H1 (cell line): ENCODE results near the gene SNAP25. TPM values are rescaled to one million over a fixed set of nuclear protein-coding genes. Genes with fewer than 3 reads are reported as not detected.

Experiments used
- CTCF ChIA-PET: fragments of 300-600 bp; sonication (Branson Sonifier 250); formaldehyde crosslinking; loops from one replicate; lab custom pipeline; 2021; ENCODE audit not compliant: partially characterized antibody; lab: Charles Lee
- POLR2A ChIA-PET: fragments of 300-600 bp; sonication (Branson Sonifier 250); formaldehyde crosslinking; loops from one replicate; lab custom pipeline; 2021; ENCODE audit warnings: inconsistent platforms; ENCODE audit not compliant: partially characterized antibody; lab: Charles Lee
- DNase-seq, 2 experiments: peaks; one replicate each; pipeline versions ENCODE4 v3.0.0 to v3.0.0-alpha.2; 2010 to 2022; ENCODE audit warnings: low spot score in 2 of 2, low read depth in 1 of 2, mixed read lengths in 1 of 2
- FAIRE-seq: peaks from 2 replicates; lab custom pipeline; 2011; peaks lifted over from hg19 to GRCh38; lab: Jason Lieb, UNC
- H2AFZ ChIP-seq: 2 replicates; pipeline ENCODE4 v1.8.1; 2012; ENCODE audit warnings: low read length, inconsistent platforms
- H2AK5ac ChIP-seq: 2 replicates; pipeline ENCODE4 v1.6.1; 2013; ENCODE audit warnings: low read depth, low read length
- H2BK120ac ChIP-seq: replicated peaks from 2 replicates; pipeline ENCODE3; 2013; ENCODE audit warnings: low read depth, low read length, inconsistent platforms
- H2BK12ac ChIP-seq: 2 replicates; pipeline ENCODE4 v1.6.1; 2013; ENCODE audit warnings: low read depth, low read length
- H2BK15ac ChIP-seq: 2 replicates; pipeline ENCODE4 v1.6.1; 2013; ENCODE audit warnings: low read length
- H2BK20ac ChIP-seq: 2 replicates; pipeline ENCODE4 v1.6.1; 2013; ENCODE audit warnings: low read length
- H2BK5ac ChIP-seq: 2 replicates; pipeline ENCODE4 v1.6.1; 2013; ENCODE audit warnings: low read depth, low read length
- H3K14ac ChIP-seq: 2 replicates; pipeline ENCODE4 v1.6.1; 2013; ENCODE audit warnings: inconsistent platforms; ENCODE audit not compliant: insufficient read length
- H3K18ac ChIP-seq: 2 replicates; pipeline ENCODE4 v1.6.1; 2013; ENCODE audit warnings: low read length; ENCODE audit errors: extremely low read depth
- H3K23ac ChIP-seq: 2 replicates; pipeline ENCODE4 v1.6.1; 2013; ENCODE audit warnings: inconsistent platforms; ENCODE audit not compliant: insufficient read length
- H3K23me2 ChIP-seq: 2 replicates; pipeline ENCODE4 v1.6.1; 2013; ENCODE audit warnings: low read depth, low read length
- H3K27ac ChIP-seq: 2 replicates; pipeline ENCODE4 v1.6.1; 2011; ENCODE audit warnings: low read depth, low read length, inconsistent platforms
- H3K27me3 ChIP-seq, 4 experiments: replicated peaks in 1 of 4; 1 replicate in 1 of 4; 2 replicates in 3 of 4; pipeline versions ENCODE4 v1.6.1 to v1.8.1; 2011 to 2013; ENCODE audit warnings: low read length in 3 of 4, mild to moderate bottlenecking in 3 of 4, inconsistent platforms in 2 of 4, mixed read lengths in 2 of 4, moderate library complexity in 1 of 4; ENCODE audit not compliant: control insufficient read depth in 3 of 4, insufficient read depth in 3 of 4; ENCODE audit errors: extremely low read depth in 1 of 4
- H3K36me3 ChIP-seq, 4 experiments: 2 replicates each; pipeline versions ENCODE4 v1.6.1 to v1.8.1; 2011 to 2013; ENCODE audit warnings: mild to moderate bottlenecking in 4 of 4, low read length in 3 of 4, moderate library complexity in 2 of 4, control low read depth in 1 of 4, inconsistent platforms in 1 of 4; ENCODE audit not compliant: insufficient read depth in 4 of 4, control insufficient read depth in 2 of 4
- H3K4ac ChIP-seq: replicated peaks from 2 replicates; pipeline ENCODE3; 2013; ENCODE audit warnings: low read length, low read depth, mixed read lengths, inconsistent platforms; ENCODE audit not compliant: insufficient read length
- H3K4me1 ChIP-seq, 4 experiments: replicated peaks in 1 of 4; 1 replicate in 1 of 4; 2 replicates in 3 of 4; pipeline versions ENCODE4 v1.6.1 to v1.8.1; 2011 to 2013; ENCODE audit warnings: low read length in 3 of 4, inconsistent platforms in 2 of 4, mixed read lengths in 1 of 4; ENCODE audit not compliant: insufficient read depth in 4 of 4, control insufficient read depth in 3 of 4
- H3K4me2 ChIP-seq, 2 experiments: 2 replicates each; pipeline versions ENCODE4 v1.6.1 to v1.8.1; 2011 to 2013; ENCODE audit warnings: low read depth in 2 of 2, low read length in 2 of 2, control low read depth in 1 of 2, inconsistent platforms in 1 of 2, mild to moderate bottlenecking in 1 of 2; ENCODE audit not compliant: insufficient read depth in 1 of 2
- H3K4me3 ChIP-seq, 4 experiments: fragments of 200-600, 300-600 bp in 1 of 4; sonication (generic), shearing (Covaris generic), sonication (Bioruptor Twin) in 1 of 4; 2 replicates each; pipeline versions ENCODE4 v1.5.1 to v1.8.1; 2011 to 2016; ENCODE audit warnings: low read length in 4 of 4, low read depth in 3 of 4, control low read depth in 2 of 4, inconsistent platforms in 2 of 4, mild to moderate bottlenecking in 2 of 4, mixed read lengths in 1 of 4, moderate library complexity in 1 of 4; ENCODE audit not compliant: insufficient read depth in 2 of 4; ENCODE audit errors: extremely low read depth in 1 of 4
- H3K56ac ChIP-seq: replicated peaks from 2 replicates; pipeline ENCODE3; 2013; ENCODE audit warnings: low read depth, mild to moderate bottlenecking, mixed read lengths, low read length, inconsistent platforms; ENCODE audit not compliant: insufficient read length
- H3K79me1 ChIP-seq: 2 replicates; pipeline ENCODE4 v1.6.1; 2013; ENCODE audit warnings: low read depth, low read length, control low read depth
- H3K79me2 ChIP-seq, 2 experiments: 2 replicates each; pipeline versions ENCODE4 v1.6.1 to v1.8.1; 2012 to 2013; ENCODE audit warnings: low read length in 2 of 2, mild to moderate bottlenecking in 2 of 2, inconsistent platforms in 1 of 2; ENCODE audit not compliant: insufficient read depth in 2 of 2, control insufficient read depth in 1 of 2
- H3K9ac ChIP-seq, 4 experiments: replicated peaks in 1 of 4; 1 replicate in 1 of 4; 2 replicates in 3 of 4; pipeline versions ENCODE4 v1.6.1 to v1.8.1; 2011 to 2013; ENCODE audit warnings: low read depth in 3 of 4, low read length in 3 of 4, control low read depth in 2 of 4, mild to moderate bottlenecking in 2 of 4, moderate library complexity in 2 of 4, inconsistent platforms in 1 of 4; ENCODE audit errors: extremely low read depth in 1 of 4
- H3K9me3 ChIP-seq, 2 experiments: 2 replicates each; pipeline versions ENCODE4 v1.6.1 to v1.8.1; 2012 to 2013; ENCODE audit warnings: mild to moderate bottlenecking in 2 of 2, moderate library complexity in 2 of 2, control low read depth in 1 of 2, inconsistent platforms in 1 of 2, low read depth in 1 of 2, low read length in 1 of 2, mixed read lengths in 1 of 2; ENCODE audit not compliant: insufficient read depth in 2 of 2
- H4K20me1 ChIP-seq, 2 experiments: replicated peaks in 1 of 2; 2 replicates each; pipeline versions ENCODE3 to v1.8.1; 2011 to 2013; ENCODE audit warnings: inconsistent platforms in 2 of 2, low read length in 2 of 2, mild to moderate bottlenecking in 1 of 2; ENCODE audit not compliant: insufficient read depth in 2 of 2, control insufficient read depth in 1 of 2
- H4K5ac ChIP-seq: 2 replicates; pipeline ENCODE4 v1.6.1; 2013; ENCODE audit warnings: low read length, low read depth, mixed read lengths, inconsistent platforms; ENCODE audit not compliant: insufficient read length
- H4K8ac ChIP-seq: 2 replicates; pipeline ENCODE4 v1.8.0; 2013; ENCODE audit warnings: mild to moderate bottlenecking, moderate library complexity, low read length, inconsistent platforms; ENCODE audit not compliant: insufficient read depth; ENCODE audit errors: extremely low read depth
- H4K91ac ChIP-seq: replicated peaks from 2 replicates; pipeline ENCODE3; 2013; ENCODE audit warnings: low read length, mixed read lengths, inconsistent platforms; ENCODE audit not compliant: insufficient read length
- BRCA1 ChIP-seq: IDR thresholded peaks from 2 replicates; pipeline ENCODE4 v1.6.1; 2012; ENCODE audit warnings: low read depth, low read length, improper control_type of control experiment
- CTCF ChIP-seq, 3 experiments: IDR thresholded peaks; 1 replicate in 2 of 3; 2 replicates in 1 of 3; pipeline versions ENCODE4 v1.5.1 to v1.6.1; 2011; ENCODE audit warnings: low read length in 3 of 3, mild to moderate bottlenecking in 3 of 3, inconsistent platforms in 2 of 3, low read depth in 1 of 3, moderate library complexity in 1 of 3; ENCODE audit not compliant: insufficient read depth in 1 of 3; ENCODE audit errors: control extremely low read depth in 1 of 3
- E2F6 ChIP-seq: IDR thresholded peaks from 2 replicates; pipeline ENCODE4 v1.6.1; 2012; ENCODE audit warnings: inconsistent platforms
- FOSL1 ChIP-seq: IDR thresholded peaks from 2 replicates; pipeline ENCODE4 v1.6.1; 2011; ENCODE audit warnings: mild to moderate bottlenecking, low read depth, low read length, moderate library complexity; ENCODE audit not compliant: insufficient read depth
- HDAC2 ChIP-seq, 2 experiments: fragments of 300-600 bp in 1 of 2; sonication (generic) in 1 of 2; IDR thresholded peaks; 2 replicates each; pipeline ENCODE4 v1.6.1; 2011 to 2012; ENCODE audit warnings: low read depth in 2 of 2, low read length in 2 of 2, mild to moderate bottlenecking in 2 of 2, moderate library complexity in 2 of 2, borderline replicate concordance in 1 of 2, inconsistent platforms in 1 of 2
- KDM5A ChIP-seq: fragments of 200-600 bp; IDR thresholded peaks from 2 replicates; pipeline ENCODE4 v1.7.1; 2012; ENCODE audit warnings: mild to moderate bottlenecking, low read length, inconsistent platforms, mixed read lengths
- RXRA ChIP-seq: IDR thresholded peaks from 2 replicates; pipeline ENCODE4 v1.6.1; 2011; ENCODE audit warnings: low read depth, mild to moderate bottlenecking, low read length, moderate library complexity; ENCODE audit not compliant: insufficient read depth
- WGBS, 2 experiments: shearing (Covaris generic) in 1 of 2; methylation state at CpG; one replicate each; pipeline versions ENCODE4 v1.1.6 to v1.1.7; 2013 to 2015; ENCODE audit warnings: low lambda C conversion rate in 2 of 2, mixed read lengths in 2 of 2, inconsistent platforms in 1 of 2, low coverage in 1 of 2, missing lambda C conversion rate in 1 of 2; ENCODE audit not compliant: insufficient replicate concordance in 2 of 2, insufficient coverage in 1 of 2, insufficient read length in 1 of 2; ENCODE audit errors: extremely low coverage in 1 of 2, missing lambda C conversion rate in 1 of 2; 5-methylcytosine and 5-hydroxymethylcytosine counted together
- polyA plus RNA-seq, 7 experiments: library from polyadenylated mRNA; depleted of rRNA in 3 of 7; stranded (reverse) in 5 of 7; unstranded in 2 of 7; fragments of >200 nt in 5 of 7; fragments of 200-250 nt in 2 of 7; gene quantifications; 1 replicate in 5 of 7; 2 replicates in 1 of 7; 4 replicates in 1 of 7; pipeline versions ENCODE4 v1.2.1 to v1.2.3, GENCODE V29; 2011 to 2013; ENCODE audit warnings: missing spikeins in 2 of 7, mixed read lengths in 2 of 7
- total RNA-seq: library from RNA; stranded (reverse); fragmentation: NEBNext Ultra II Directional; extraction: Animal tissue kit (Norgen Biotek cat#: 25700); gene quantifications from 2 replicates; pipeline ENCODE4 v1.2.1, GENCODE V29; 2021

The SNAP25 gene
- total and polyA plus RNA-seq, 2 of the 8 experiments (the other 6 are each of a cell fraction or from before 2014, with no cell fraction given), result 0.51 to 0.52 TPM

GRCh38 chr20:10322073-10323012 is 103.7 kb downstream of the SNAP25 start:
- H3K23ac ChIP-seq, result no peak overlapping the region
- H2BK120ac ChIP-seq, result no peak overlapping the region
- no peaks in the 10 kb centered on the region for H3K23me2 ChIP-seq
- H3K14ac ChIP-seq, result no peak overlapping the region
- DNase-seq (no peak), FAIRE-seq (no peak)
- no peak overlapping the region for H3K18ac ChIP-seq
- H2BK15ac ChIP-seq, result peak overlapping the region; percentile 82; the same call in 1 of the 2 replicates
- H4K8ac ChIP-seq, result no peak overlapping the region
- H3K79me2 ChIP-seq, result no peaks in the 10 kb centered on the region
- no peaks in the 10 kb centered on the region for H4K20me1 ChIP-seq
- no peaks in the 10 kb centered on the region; a peak in 1 of 8 replicates for H3K36me3 ChIP-seq
- H3K9ac ChIP-seq, result no peak overlapping the region
- H3K27me3 ChIP-seq, result no peaks in the 10 kb centered on the region
- no peak overlapping the region for H3K4me3 ChIP-seq
- ChIA-PET POLR2A (no interaction called here), CTCF (interaction anchor here (0.6 to 1.8 kb wide), 6 partner anchors 10 to 81 kb away, joined by 3 to 4 read pairs (median 3); no protein-coding TSS in a partner anchor)
- no peaks in the 10 kb centered on the region for H3K4me1 ChIP-seq
- WGBS, 2 experiments, result 81% methylated on average over 6 of the region's 6 CpGs; no CpG with 5 or more reads in 1 of the 2 experiments
- no peak overlapping the region for H2BK20ac ChIP-seq
- H4K91ac ChIP-seq, result no peak overlapping the region
- no peak overlapping the region for H4K5ac ChIP-seq
- H3K56ac ChIP-seq, result no peak overlapping the region
- no peak overlapping the region for H2AFZ ChIP-seq
- H2AK5ac ChIP-seq, result no peak overlapping the region
- no peak overlapping the region for H3K27ac ChIP-seq
- H3K79me1 ChIP-seq, result no peaks in the 10 kb centered on the region
- H3K4me2 ChIP-seq, result no peak overlapping the region
- H3K9me3 ChIP-seq, result 0 out of 4 replicates have a peak, but pooled peaks cover 0 to 3% of the 10 kb centered on the region in 2 experiments
- H3K4ac ChIP-seq, result no peak overlapping the region
- no peak overlapping the region for H2BK12ac ChIP-seq
- no peak overlapping the region for H2BK5ac ChIP-seq
- TF ChIP-seq CTCF (IDR thresholded peaks at IDR 0.05; ENCODE audit: control extremely low read depth in 1 of 3, insufficient read depth in 1 of 3, low read depth in 1 of 3, low read length in 3 of 3), result no peak
- TF ChIP-seq RXRA, result no peak
- no peak for TF ChIP-seq KDM5A
- TF ChIP-seq HDAC2 (IDR thresholded peaks at IDR 0.05; ENCODE audit: borderline replicate concordance in 1 of 2, low read depth in 2 of 2, low read length in 2 of 2), result no peak
- no peak for TF ChIP-seq FOSL1
- no peak for TF ChIP-seq BRCA1
- TF ChIP-seq E2F6, result no peak
